SK-N-SH (cell line): Measurements from ENCODE around the gene WNT6. TPM values are rescaled to one million over a fixed set of nuclear protein-coding genes. Genes with fewer than 3 reads are reported as not detected.

Experiments
- CTCF ChIA-PET: fragments of 300-600, 350-600 bp; formaldehyde crosslinking; extraction: SDS; loops from one replicate; lab custom pipeline; 2021; lab: Yijun Ruan, JAX
- POLR2A ChIA-PET: fragments of 350-600 bp; sonication (Branson Sonifier 250); formaldehyde crosslinking; extraction: SDS; loops from one replicate; lab custom pipeline; 2020; ENCODE audit warnings: antibody characterized with exemption, inconsistent platforms; lab: Yijun Ruan, JAX
- DNase-seq: peaks from one replicate; pipeline ENCODE4 v3.0.0; 2012
- H2AFZ ChIP-seq: fragments of 200-600 bp; sonication (generic); 2 replicates; pipeline ENCODE4 v1.8.1; 2016; ENCODE audit warnings: antibody characterized with exemption, mild to moderate bottlenecking, low read depth
- H3F3A ChIP-seq: fragments of 200-600 bp; sonication (generic); replicated peaks from 2 replicates; pipeline ENCODE3; 2016; ENCODE audit warnings: antibody characterized with exemption, mild to moderate bottlenecking; ENCODE audit not compliant: insufficient read depth
- H3K27ac ChIP-seq, 2 experiments: fragments of 200-500 bp in 1 of 2; fragments of 200-600 bp in 1 of 2; sonication (Bioruptor generic) in 1 of 2; sonication (generic), shearing (Covaris generic) in 1 of 2; 2 replicates each; pipeline versions ENCODE4 v1.5.1 to v1.6.1; 2014 to 2016; ENCODE audit warnings: low read depth in 2 of 2, inconsistent platforms in 1 of 2, low read length in 1 of 2, mild to moderate bottlenecking in 1 of 2, mixed read lengths in 1 of 2
- H3K27me3 ChIP-seq: fragments of 200-600 bp; sonication (generic), shearing (Covaris generic); 2 replicates; pipeline ENCODE4 v1.6.1; 2016; ENCODE audit warnings: mixed run types; ENCODE audit not compliant: insufficient read depth
- H3K36me3 ChIP-seq, 2 experiments: fragments of 200-500 bp in 1 of 2; fragments of 200-600 bp in 1 of 2; sonication (Bioruptor generic) in 1 of 2; sonication (generic) in 1 of 2; replicated peaks in 1 of 2; 2 replicates each; pipeline versions ENCODE3 to v1.5.1; 2014 to 2016; ENCODE audit warnings: low read length in 1 of 2, mild to moderate bottlenecking in 1 of 2; ENCODE audit not compliant: insufficient read depth in 2 of 2, control insufficient read depth in 1 of 2
- H3K4me1 ChIP-seq, 2 experiments: fragments of 200-500 bp in 1 of 2; fragments of 200-600 bp in 1 of 2; sonication (Bioruptor generic) in 1 of 2; sonication (generic), shearing (Covaris generic) in 1 of 2; 2 replicates each; pipeline versions ENCODE4 v1.5.1 to v1.6.1; 2014 to 2016; ENCODE audit warnings: low read depth in 1 of 2, low read length in 1 of 2, mixed run types in 1 of 2; ENCODE audit not compliant: insufficient read depth in 2 of 2, control insufficient read depth in 1 of 2
- H3K4me2 ChIP-seq: fragments of 200-600 bp; sonication (generic), shearing (Covaris generic); 2 replicates; pipeline ENCODE4 v1.6.1; 2017; ENCODE audit warnings: mixed run types
- H3K4me3 ChIP-seq, 2 experiments: fragments of 200-500 bp in 1 of 2; fragments of 200-600 bp in 1 of 2; sonication (Bioruptor generic) in 1 of 2; sonication (generic), shearing (Covaris generic) in 1 of 2; 2 replicates each; pipeline versions ENCODE4 v1.5.1 to v1.8.1; 2014 to 2016; ENCODE audit warnings: low read depth in 2 of 2, inconsistent platforms in 1 of 2, low read length in 1 of 2, mild to moderate bottlenecking in 1 of 2, mixed read lengths in 1 of 2, moderate library complexity in 1 of 2
- H3K79me2 ChIP-seq: fragments of 200-600 bp; sonication (generic); 2 replicates; pipeline ENCODE4 v1.8.1; 2017; ENCODE audit warnings: mild to moderate bottlenecking; ENCODE audit not compliant: insufficient read depth
- H3K9ac ChIP-seq: fragments of 200-600 bp; sonication (generic); 2 replicates; pipeline ENCODE4 v1.6.1; 2017; ENCODE audit warnings: mixed run types
- H3K9me2 ChIP-seq: fragments of 200-600 bp; sonication (generic); 2 replicates; pipeline ENCODE4 v1.6.1; 2017; ENCODE audit warnings: mixed run types
- H3K9me3 ChIP-seq: fragments of 200-600 bp; sonication (generic); 2 replicates; pipeline ENCODE4 v1.6.1; 2017; ENCODE audit warnings: mixed run types, mild to moderate bottlenecking, moderate library complexity
- H4K20me1 ChIP-seq: fragments of 200-600 bp; sonication (generic); 2 replicates; pipeline ENCODE4 v1.6.1; 2017; ENCODE audit warnings: mild to moderate bottlenecking, mixed run types; ENCODE audit not compliant: insufficient read depth
- CHD2 ChIP-seq: fragments of 150-350 bp; IDR thresholded peaks from 2 replicates; pipeline ENCODE4 v1.6.1; 2018; ENCODE audit warnings: low read length; ENCODE audit not compliant: partially characterized antibody
- EP300 ChIP-seq, 2 experiments: IDR thresholded peaks; 2 replicates each; pipeline versions ENCODE4 v1.4.0 to v1.6.1; 2012; ENCODE audit warnings: borderline replicate concordance in 1 of 2, low read depth in 1 of 2, low read length in 1 of 2
- FOSL2 ChIP-seq: IDR thresholded peaks from 2 replicates; pipeline ENCODE4 v1.4.0; 2012; ENCODE audit warnings: low read depth, mild to moderate bottlenecking, moderate library complexity, borderline replicate concordance
- FOXJ3 ChIP-seq: sonication (generic); formaldehyde crosslinking; IDR thresholded peaks from 2 replicates; pipeline ENCODE4 v1.5.1; 2020; ENCODE audit warnings: mild to moderate bottlenecking, missing genetic modification reagents
- GATA2 ChIP-seq: sonication (generic); formaldehyde crosslinking; IDR thresholded peaks from 2 replicates; pipeline ENCODE4 v1.5.0; 2020; ENCODE audit warnings: mild to moderate bottlenecking, missing genetic modification reagents
- IRF3 ChIP-seq: fragments of 150-350 bp; IDR thresholded peaks from 2 replicates; pipeline ENCODE4 v1.6.1; 2016; ENCODE audit warnings: mild to moderate bottlenecking, low read depth, low read length
- MEF2A ChIP-seq: IDR thresholded peaks from 2 replicates; pipeline ENCODE4 v1.4.0; 2012; ENCODE audit warnings: low read depth, borderline replicate concordance
- NFIC ChIP-seq: IDR thresholded peaks from 2 replicates; pipeline ENCODE4 v1.4.0; 2012; ENCODE audit warnings: borderline replicate concordance
- NRF1 ChIP-seq: IDR thresholded peaks from 2 replicates; pipeline ENCODE4 v1.6.1; 2012; ENCODE audit warnings: low read depth, mild to moderate bottlenecking, low read length
- RAD21 ChIP-seq: IDR thresholded peaks from 2 replicates; pipeline ENCODE4 v1.6.1; 2012; ENCODE audit warnings: mild to moderate bottlenecking, low read length
- RXRA ChIP-seq: IDR thresholded peaks from 2 replicates; pipeline ENCODE4 v1.4.0; 2012; ENCODE audit warnings: low read depth, mild to moderate bottlenecking, borderline replicate concordance
- SIN3A ChIP-seq: IDR thresholded peaks from 2 replicates; pipeline ENCODE4 v1.6.1; 2012; ENCODE audit warnings: low read depth, mild to moderate bottlenecking, low read length, moderate library complexity, borderline replicate concordance
- SMC3 ChIP-seq: IDR thresholded peaks from 2 replicates; pipeline ENCODE4 v1.6.1; 2012; ENCODE audit warnings: low read depth, low read length, improper control_type of control experiment
- TAF1 ChIP-seq: IDR thresholded peaks from 2 replicates; pipeline ENCODE4 v1.6.1; 2012; ENCODE audit warnings: low read depth, mild to moderate bottlenecking, low read length, moderate library complexity, borderline replicate concordance
- TCF12 ChIP-seq: IDR thresholded peaks from 2 replicates; pipeline ENCODE4 v1.4.0; 2012
- TEAD4 ChIP-seq: IDR thresholded peaks from 2 replicates; pipeline ENCODE4 v1.4.0; 2012; ENCODE audit warnings: mild to moderate bottlenecking, borderline replicate concordance; ENCODE audit not compliant: insufficient read depth
- USF1 ChIP-seq: IDR thresholded peaks from 2 replicates; pipeline ENCODE4 v1.4.0; 2012; ENCODE audit warnings: low read depth, borderline replicate concordance
- USF2 ChIP-seq: fragments of 150-350 bp; IDR thresholded peaks from 2 replicates; pipeline ENCODE4 v1.6.1; 2017; ENCODE audit warnings: antibody characterized with exemption, low read length, low read depth, borderline replicate concordance
- YY1 ChIP-seq: IDR thresholded peaks from 2 replicates; pipeline ENCODE4 v1.4.0; 2012; ENCODE audit warnings: low read depth, mild to moderate bottlenecking
- WGBS: methylation state at CpG from one replicate; pipeline ENCODE4 v1.1.6; 2017; ENCODE audit warnings: low lambda C conversion rate; 5-methylcytosine and 5-hydroxymethylcytosine counted together
- polyA plus RNA-seq, 3 experiments: library from polyadenylated mRNA; depleted of rRNA; stranded (reverse); fragments of >200 nt; gene quantifications; 2 replicates each; pipeline ENCODE4 v1.2.3, GENCODE V29; 2012

Gene WNT6
- polyA plus RNA-seq, 1 of the 3 experiments (the other 2 are of a cell fraction), result 0.08 TPM

- H3K79me2 ChIP-seq, result no peaks in the 10 kb centered on the region
- H3K9me2 ChIP-seq, result no peaks in the 10 kb centered on the region
- no peaks in the 10 kb centered on the region for H3K9me3 ChIP-seq
- H3K4me2 ChIP-seq, result no peak overlapping the region
- H3K9ac ChIP-seq, result no peak overlapping the region
- 93% methylated on average over 3 of the region's 4 CpGs for WGBS
- H3K27me3 ChIP-seq, result peaks cover 37% of the 10 kb centered on the region
- H4K20me1 ChIP-seq, result no peaks in the 10 kb centered on the region
- DNase-seq, result peak; percentile 22
- ChIA-PET CTCF (interaction anchor here (1.0 to 16.1 kb wide), 5 partner anchors 11 to 289 kb away, joined by 3 to 249 read pairs (median 5); partner anchors contain the start of gene WNT10A), POLR2A (no interaction called here)
- H2AFZ ChIP-seq, result no peak overlapping the region
- TF ChIP-seq CHD2 (no peak), NRF1 (no peak), RXRA (no peak), SIN3A (no peak), TCF12 (no peak), TAF1 (no peak), MEF2A (no peak), IRF3 (no peak), YY1 (no peak), SMC3 (no peak), GATA2 (no peak), FOXJ3 (no peak), RAD21 (no peak), USF1 (no peak), USF2 (no peak), FOSL2 (no peak), TEAD4 (no peak), NFIC (no peak), EP300 (IDR thresholded peaks at IDR 0.05; ENCODE audit: borderline replicate concordance in 1 of 2, low read depth in 1 of 2, low read length in 1 of 2) (no peak)
- peaks cover 2 to 35% of the 10 kb centered on the region in 2 experiments; a peak in 1 of 4 replicates for H3K4me1 ChIP-seq
- no peaks in the 10 kb centered on the region for H3K36me3 ChIP-seq
- no peak overlapping the region; a peak in 1 of 4 replicates for H3K27ac ChIP-seq
- H3F3A ChIP-seq, result no peaks in the 10 kb centered on the region
- no peak overlapping the region for H3K4me3 ChIP-seq
Measured at GRCh38 chr2:218865396-218865795, 5.8 kb downstream of the WNT6 start.
